Ascending aorta (tissue), 2 donors: ENCODE measurements around the gene PGAP1. TPM values are rescaled to one million over a fixed set of nuclear protein-coding genes. Genes with fewer than 3 reads are reported as not detected.

Experiments used
- DNase-seq, 2 donors: peaks; one replicate each; pipeline ENCODE4 v3.0.0-alpha.2; 2019; ENCODE audit warnings: low spot score in 2 of 2
- H3K27ac ChIP-seq, 2 donors: fragments of 200-600 bp; sonication (generic); one replicate each; pipeline ENCODE4 v1.5.1; 2016 to 2017; ENCODE audit warnings: mild to moderate bottlenecking in 1 of 2
- H3K27me3 ChIP-seq: fragments of 200-600 bp; sonication (generic); one replicate; pipeline ENCODE4 v1.5.1; 2017
- H3K36me3 ChIP-seq, 2 donors: fragments of 200-600 bp; sonication (generic); one replicate each; pipeline ENCODE4 v1.5.1; 2016
- H3K4me1 ChIP-seq, 2 donors: fragments of 200-600 bp; sonication (generic); one replicate each; pipeline ENCODE4 v1.5.1; 2016 to 2017; ENCODE audit warnings: mild to moderate bottlenecking in 1 of 2
- H3K4me3 ChIP-seq, 2 donors: fragments of 200-600 bp; sonication (generic); one replicate each; pipeline ENCODE4 v1.5.1; 2016 to 2017; ENCODE audit warnings: mild to moderate bottlenecking in 1 of 2
- H3K9me3 ChIP-seq, 2 donors: fragments of 200-600 bp; sonication (generic); one replicate each; pipeline ENCODE4 v1.5.1; 2016
- CTCF ChIP-seq, 3 experiments: fragments of 200-600 bp in 2 of 3; fragments of 450-650 bp in 1 of 3; sonication (generic) in 2 of 3; IDR thresholded peaks; one replicate each; pipeline ENCODE4 v1.5.1; 2016 to 2019; ENCODE audit warnings: antibody characterized with exemption in 3 of 3, mild to moderate bottlenecking in 1 of 3, moderate library complexity in 1 of 3
- intact Hi-C: fragments of 100-400 bp; cut with DNase I; formaldehyde crosslinking; loops from one replicate; pipeline ENCODE4 v1.15.1; 2023
- total RNA-seq: library from RNA; depleted of rRNA; stranded (reverse); fragments of >200 nt; gene quantifications from one replicate; pipeline ENCODE4 v1.1.0, GENCODE V29; 2016

The PGAP1 gene
- total RNA-seq, 1 donor from 2014 or later = 2.3 TPM

DNA sequence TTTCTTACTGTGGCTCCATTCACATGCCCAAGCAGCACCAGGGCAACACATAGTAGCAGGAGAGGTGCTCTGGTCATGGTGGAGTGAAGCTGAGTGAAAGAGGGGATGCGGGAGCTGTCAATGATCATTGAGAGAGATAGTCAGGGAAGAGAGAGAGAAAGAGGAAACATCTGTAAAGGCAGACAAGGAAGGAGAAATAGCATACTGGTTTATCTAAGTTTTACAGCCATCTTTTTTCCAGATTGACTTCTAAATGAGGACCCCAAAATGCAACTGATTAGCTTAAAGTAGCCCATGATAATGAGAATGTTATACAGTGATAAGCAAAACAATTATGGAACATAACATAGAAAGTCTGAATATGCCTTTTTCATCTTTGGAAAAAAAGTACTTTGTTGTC is 117.2 kb downstream of the PGAP1 start, which contains the start of gene C2orf66:
Gene C2orf66 (minus strand): TSS at position 96 of the 400 bp plus-strand sequence. CDS start 19 bp downstream, at position 77.
- Histone ChIP-seq H3K9me3 (no peaks in the 10 kb centered on the region), H3K36me3 (no peaks in the 10 kb centered on the region), H3K4me3 (no peak within 1 kb of the TSS), H3K27me3 (no peaks in the 10 kb centered on the region), H3K27ac (no peak within 1 kb of the TSS), H3K4me1 (no peaks in the 10 kb centered on the region)
- intact Hi-C loops = no loop called here
- no peak for DNase-seq
- no peak for TF ChIP-seq CTCF (IDR thresholded peaks at IDR 0.05)

GRCh38 chr2:196808083-196808665 is 118.3 kb downstream of the PGAP1 start:
- intact Hi-C loops = no loop called here

GRCh38 chr2:196804381-196804780 is 122.1 kb downstream of the PGAP1 start:
- Histone ChIP-seq H3K4me3 (no peak overlapping the region), H3K36me3 (no peaks in the 10 kb centered on the region), H3K27me3 (no peaks in the 10 kb centered on the region), H3K9me3 (no peaks in the 10 kb centered on the region), H3K4me1 (no peaks in the 10 kb centered on the region), H3K27ac (no peak overlapping the region)
- intact Hi-C loops = loop anchor here (5.0 kb wide), 1 partner anchor 973 kb away; no protein-coding TSS in a partner anchor
- no peak for DNase-seq
- TF ChIP-seq CTCF (IDR thresholded peaks at IDR 0.05) = no peak

More at GRCh38 chr2:196808083-196808665, 118.3 kb downstream of the PGAP1 start:
- Histone ChIP-seq H3K4me1 (no peaks in the 10 kb centered on the region), H3K27me3 (no peaks in the 10 kb centered on the region), H3K4me3 (no peak overlapping the region), H3K9me3 (no peaks in the 10 kb centered on the region), H3K36me3 (no peaks in the 10 kb centered on the region), H3K27ac (no peak overlapping the region)
- DNase-seq = no peak
- no peak for TF ChIP-seq CTCF (IDR thresholded peaks at IDR 0.05)

- intact Hi-C loops = loop anchor here (5.0 kb wide), 1 partner anchor 975 kb away; no protein-coding TSS in a partner anchor
- H3K4me3 ChIP-seq = no peak overlapping the region
- H3K27ac ChIP-seq = no peak overlapping the region
Observed at GRCh38 chr2:196802401-196802800, 124.1 kb downstream of the PGAP1 start.

DNA sequence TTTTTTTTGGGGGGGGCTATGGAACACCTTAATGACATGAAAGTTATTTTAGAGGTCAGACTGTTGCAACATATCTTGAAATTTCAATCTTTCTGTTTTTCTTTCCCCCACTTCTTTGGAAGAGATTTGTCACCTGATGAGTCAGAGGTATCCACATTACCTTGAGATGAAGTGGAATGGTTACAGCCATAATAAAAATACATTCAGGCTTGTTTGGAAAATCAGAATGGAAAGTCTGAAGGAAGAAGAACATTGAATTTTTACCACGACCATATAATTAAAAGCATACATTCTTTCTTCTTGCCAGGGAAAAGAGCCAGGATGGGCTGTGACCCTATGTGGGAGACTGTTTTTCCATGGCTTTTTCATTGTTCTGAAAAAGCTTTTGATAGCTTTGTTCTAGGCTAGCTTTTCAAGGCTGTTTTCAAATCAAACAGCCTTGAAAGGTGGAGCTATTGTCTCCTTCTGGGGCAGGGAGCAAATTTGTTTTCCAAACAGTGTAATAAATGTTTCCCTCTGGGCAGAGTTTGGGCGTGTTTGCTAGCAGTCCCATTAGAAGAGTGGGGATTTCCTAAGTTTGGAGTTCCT is 124.7 kb downstream of the PGAP1 start:
- H3K27me3 ChIP-seq = no peaks in the 10 kb centered on the region

More at GRCh38 chr2:196802401-196802800, 124.1 kb downstream of the PGAP1 start:
- DNase-seq = no peak
- H3K36me3 ChIP-seq = peaks cover 0 to under 1% of the 10 kb centered on the region in 2 donors
- no peaks in the 10 kb centered on the region for H3K27me3 ChIP-seq
- no peaks in the 10 kb centered on the region for H3K9me3 ChIP-seq
- H3K4me1 ChIP-seq = no peaks in the 10 kb centered on the region
- TF ChIP-seq CTCF (IDR thresholded peaks at IDR 0.05) = no peak

More for the DNA sequence above, 124.7 kb downstream of the PGAP1 start:
- intact Hi-C loops = loop anchor here (5.0 kb wide), 1 partner anchor 976 kb away; no protein-coding TSS in a partner anchor
- H3K36me3 ChIP-seq = peaks cover 2 to 7% of the 10 kb centered on the region in 2 donors
- no peaks in the 10 kb centered on the region for H3K9me3 ChIP-seq
- no peak overlapping the region for H3K27ac ChIP-seq
- no peak overlapping the region for H3K4me3 ChIP-seq
- DNase-seq = no peak
- H3K4me1 ChIP-seq = no peaks in the 10 kb centered on the region
- no peak for TF ChIP-seq CTCF (IDR thresholded peaks at IDR 0.05)
